GM21786 (cell line): Measurements from ENCODE around the gene IP6K2.

Experiments used
- ATAC-seq: cut with Tn5 transposase; IDR thresholded peaks from one replicate; pipeline ENCODE4 v1.9.1; 2021; ENCODE audit not compliant: unreplicated experiment

Gene IP6K2

GRCh38 chr3:48692551-48692950 is 24.5 kb downstream of the IP6K2 start:
- ATAC-seq: no peak

DNA sequence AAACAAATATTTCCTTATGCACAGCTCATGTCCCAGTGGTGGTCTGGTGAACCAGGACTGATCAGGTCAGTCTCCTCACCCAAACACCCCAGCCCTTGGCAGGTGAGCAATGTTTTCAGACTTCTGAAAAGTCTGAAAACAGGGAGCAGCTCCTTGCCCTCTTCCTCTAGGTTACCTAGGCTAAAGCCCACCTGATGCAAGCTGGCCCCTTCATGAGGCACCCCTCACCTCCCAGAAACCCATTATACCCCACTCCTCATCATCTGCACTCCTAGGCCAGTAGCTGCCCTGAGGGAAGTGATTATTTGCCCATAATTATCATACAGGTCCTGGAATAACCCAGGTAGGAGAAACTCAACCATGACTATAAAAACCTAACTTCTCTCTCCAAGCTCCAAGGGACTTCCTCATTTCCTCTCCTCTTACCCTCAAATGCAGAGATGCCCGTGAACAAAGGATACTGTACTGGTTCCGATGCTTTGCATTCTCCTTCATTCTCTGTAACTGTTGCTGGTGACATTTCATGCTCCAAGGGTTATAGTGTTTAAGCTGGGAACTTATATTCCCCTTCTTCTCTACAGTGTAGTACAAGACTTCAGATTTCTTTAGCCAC is 26.1 kb downstream of the IP6K2 start:
- no peak for ATAC-seq

DNA sequence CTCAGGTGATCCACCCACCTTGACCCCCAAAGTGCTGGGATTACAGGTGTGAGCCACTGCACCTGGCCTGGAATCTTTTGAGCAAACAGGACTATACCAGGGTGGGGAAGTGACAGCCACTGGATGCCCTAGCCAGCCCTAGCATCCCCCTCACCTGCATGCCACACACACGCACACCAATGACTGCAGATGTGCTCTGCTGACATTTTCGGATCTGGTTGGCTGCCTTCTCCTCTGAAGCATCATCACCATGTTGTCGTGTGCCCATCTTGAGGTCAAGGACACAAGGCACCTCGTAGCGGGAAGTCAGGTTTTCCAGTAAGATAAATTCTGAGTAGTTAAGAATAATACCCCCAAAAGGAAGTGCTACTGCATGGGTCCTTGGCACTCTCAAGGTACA is 27.6 kb downstream of the IP6K2 start:
- ATAC-seq: no peak

- ATAC-seq: no peak
Measured at GRCh38 chr3:48688737-48689075, 28.3 kb downstream of the IP6K2 start.

- ATAC-seq: no peak
Measured at GRCh38 chr3:48688032-48688736, 28.8 kb downstream of the IP6K2 start.

DNA sequence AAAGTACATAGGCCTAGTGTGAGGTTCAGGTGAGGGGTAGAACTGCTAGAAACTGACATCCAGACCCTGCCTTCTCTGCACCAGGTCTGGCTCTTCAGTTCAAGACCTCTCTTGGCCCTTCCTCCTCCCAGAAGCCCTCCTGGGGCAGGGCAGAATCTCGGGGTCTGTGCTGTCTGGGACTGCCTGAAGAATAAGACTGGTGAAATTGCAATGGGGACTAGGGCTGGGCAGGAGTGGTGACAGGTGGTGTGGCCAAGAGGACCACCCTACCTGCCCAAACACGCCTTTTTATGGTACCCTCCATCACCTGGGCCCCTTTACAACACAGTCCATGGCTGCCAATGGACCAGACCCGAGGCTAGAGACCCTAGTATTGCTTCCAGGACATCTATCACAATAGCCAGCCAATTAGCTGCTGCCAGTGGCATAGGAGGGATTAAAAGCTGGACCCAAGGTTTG is 29.8 kb downstream of the IP6K2 start:
- no peak for ATAC-seq

DNA sequence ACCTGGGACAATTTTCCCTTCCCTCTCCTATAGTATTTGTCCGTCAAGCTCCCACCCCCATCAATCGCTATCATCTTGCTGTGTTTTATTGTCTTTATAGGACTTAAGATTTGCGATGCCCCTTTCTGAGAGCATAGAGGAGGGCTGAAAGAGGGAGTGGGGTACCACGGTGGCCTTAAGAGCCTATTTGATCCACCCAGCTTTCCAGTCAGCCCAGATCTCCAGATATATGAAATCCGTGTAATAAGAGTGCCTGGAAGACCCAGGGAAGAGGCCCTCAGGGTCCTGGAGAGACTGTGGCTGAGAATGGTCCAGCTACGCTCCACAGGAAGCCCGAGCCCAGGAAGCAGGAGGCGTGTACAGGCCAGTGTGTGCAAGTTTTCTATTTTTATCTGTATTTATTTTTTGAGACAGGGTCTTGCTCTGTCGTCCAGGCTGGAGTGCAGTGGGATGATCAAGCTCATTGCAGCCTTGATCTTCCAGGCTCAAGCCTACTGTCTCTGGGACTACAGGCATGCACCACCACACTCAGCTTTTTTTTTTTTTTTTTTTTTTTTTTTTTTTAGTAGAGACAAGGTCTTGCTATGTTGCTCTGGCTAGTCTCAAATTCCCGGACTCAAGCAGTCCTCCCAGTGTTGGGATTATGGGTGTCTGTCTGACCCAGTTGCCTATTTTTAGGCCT is 30.3 kb downstream of the IP6K2 start:
- no peak for ATAC-seq

DNA sequence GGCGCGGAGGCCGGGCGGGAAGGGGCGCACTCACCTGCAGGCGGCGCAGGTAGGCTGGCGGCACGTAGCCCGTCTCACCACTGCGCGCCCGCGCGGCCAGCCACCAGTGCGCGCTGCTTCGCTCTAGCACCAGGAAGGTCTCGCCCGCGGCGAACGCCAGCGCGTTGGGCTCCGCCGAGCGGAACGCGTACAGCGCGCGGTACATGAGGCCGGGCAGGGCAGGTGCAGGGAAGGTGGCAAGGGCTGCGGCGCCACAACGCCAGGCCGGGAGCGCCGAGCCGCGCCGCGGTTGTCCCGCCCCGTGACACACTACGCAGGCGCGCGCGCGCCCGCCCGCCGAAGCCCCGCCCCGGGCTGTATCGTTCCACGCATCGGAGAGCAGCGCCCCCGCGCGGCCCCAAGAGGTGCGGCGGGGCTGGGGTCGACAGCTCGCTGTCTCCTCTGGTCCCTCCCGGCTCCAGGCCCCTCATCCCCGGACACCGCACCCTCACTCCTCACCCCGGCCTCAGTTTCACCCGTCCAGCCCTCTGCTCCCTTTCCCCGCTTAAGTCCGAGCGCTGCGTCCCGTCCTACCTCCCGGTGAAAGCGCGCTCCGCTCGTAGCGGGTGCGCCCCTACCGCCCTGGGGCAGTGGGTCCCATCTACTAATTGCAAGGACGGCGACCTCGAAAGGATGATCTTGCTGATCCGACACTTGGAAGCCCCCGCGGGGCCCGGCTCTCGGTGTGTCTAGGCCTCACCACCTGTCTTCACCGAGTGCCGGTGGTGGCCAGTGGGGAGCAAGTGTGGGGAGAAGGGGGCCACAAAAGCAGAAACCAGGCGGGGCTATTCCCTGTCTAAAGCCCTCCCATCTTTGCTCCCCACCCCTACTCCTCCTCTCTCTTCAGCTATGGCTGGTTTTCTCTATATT is 31.2 kb downstream of the IP6K2 start, which contains the start of gene NCKIPSD:
NCKIPSD (minus strand) TSS at position 313 of the 909 bp plus-strand sequence; CDS start at position 205, 108 bp downstream.
- peak; percentile 83 for ATAC-seq

GRCh38 chr3:48685293-48685602 is 31.8 kb downstream of the IP6K2 start:
- ATAC-seq: no peak

DNA sequence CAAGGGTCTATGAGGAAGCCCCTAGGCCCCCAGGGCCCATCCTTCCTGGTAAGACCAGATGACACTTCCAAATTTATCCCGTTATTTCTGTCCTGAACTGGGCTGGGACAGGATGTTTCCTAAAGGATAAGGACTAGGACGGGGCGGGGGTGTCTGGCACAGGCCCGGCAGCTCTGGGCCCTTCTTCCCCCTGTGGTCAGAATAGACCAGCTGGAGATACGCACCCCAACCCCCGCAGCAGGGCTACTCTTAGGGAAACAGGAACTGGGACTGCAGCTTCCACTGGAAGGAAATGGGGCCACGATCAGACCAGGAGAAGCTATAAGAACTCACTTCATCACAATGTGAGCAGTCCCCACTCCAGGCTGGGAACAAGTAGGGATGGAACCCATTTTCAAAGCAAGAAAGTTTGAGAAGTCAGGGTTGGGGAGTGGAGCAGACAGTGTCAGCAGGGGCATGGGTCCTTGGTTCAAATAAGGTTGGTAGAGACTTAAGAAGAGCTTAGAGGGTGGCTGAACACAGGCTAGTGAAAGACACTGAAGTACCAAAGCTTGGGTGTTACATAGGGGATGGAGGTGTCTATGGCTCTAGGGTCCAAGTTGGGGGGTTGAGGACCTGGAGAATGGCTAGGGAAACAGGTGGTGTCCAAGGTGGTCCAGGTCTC is 32.4 kb downstream of the IP6K2 start:
- no peak for ATAC-seq

GRCh38 chr3:48684054-48684349 is 33.0 kb downstream of the IP6K2 start:
- no peak for ATAC-seq

DNA sequence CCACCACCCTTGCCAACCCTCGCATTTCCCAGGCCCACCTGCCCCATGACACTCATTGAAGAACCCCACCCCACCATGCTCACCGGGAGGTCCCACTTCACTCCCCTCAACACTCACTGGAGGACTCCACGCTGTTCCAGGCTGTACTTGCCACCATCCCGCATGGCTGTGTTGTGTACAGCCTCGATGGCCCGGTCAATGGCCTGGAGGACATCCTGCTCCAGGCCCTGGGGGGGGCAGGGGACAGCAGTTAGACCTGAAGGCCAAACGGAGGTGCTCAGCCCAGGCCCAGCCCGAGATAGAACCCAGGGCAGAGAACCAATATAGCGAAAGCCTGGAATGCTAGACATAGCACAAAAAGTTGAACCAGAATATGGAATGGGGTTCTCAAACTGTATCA is 34.2 kb downstream of the IP6K2 start:
- no peak for ATAC-seq

DNA sequence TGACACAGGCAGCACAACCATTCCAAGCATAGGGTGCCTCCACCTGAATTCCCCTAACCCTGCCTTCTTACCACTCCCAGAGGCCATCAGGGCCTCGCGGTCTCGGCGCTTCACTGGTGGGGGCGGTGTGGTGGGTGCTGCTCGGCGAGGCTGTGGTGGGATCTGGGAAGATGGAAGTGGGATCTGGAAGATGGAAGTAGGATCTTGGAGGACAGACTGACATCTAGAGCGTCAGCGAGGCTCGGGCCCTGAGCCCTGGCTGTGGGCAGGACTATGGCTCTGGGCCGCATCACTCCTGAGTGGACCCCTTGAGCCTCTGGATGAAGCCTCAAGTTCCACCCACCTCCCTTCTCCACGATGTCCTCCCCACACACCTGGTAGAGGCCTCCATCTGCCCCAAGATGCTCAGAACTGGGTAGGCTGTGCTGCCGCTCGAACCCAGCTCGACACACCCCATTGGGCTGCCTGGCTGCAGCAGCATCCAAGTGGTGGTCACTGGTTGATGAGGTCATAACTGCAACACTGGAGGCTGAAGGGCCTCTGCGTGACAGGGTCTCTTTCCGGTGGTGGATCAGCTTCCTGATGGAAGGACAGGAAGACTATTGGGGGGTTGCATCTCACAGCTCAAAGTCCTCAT is 34.9 kb downstream of the IP6K2 start:
- ATAC-seq: no peak

DNA sequence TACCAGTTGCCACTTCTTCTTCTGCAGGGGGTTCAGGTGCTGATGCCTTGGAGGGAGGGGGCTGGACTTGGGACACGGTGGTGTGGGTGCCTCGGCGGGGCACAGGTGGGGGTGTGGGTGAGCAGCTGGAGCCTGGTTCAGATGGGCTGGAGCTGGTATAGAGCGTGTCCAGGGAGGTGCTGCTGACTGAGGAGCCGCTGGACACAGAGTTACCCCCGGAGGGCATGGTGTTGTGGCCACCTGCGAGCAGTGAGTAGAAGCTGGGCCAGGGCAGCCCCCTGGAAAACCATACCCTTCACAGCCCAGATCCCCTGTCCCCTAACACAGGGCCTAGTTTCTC is 35.5 kb downstream of the IP6K2 start:
- no peak for ATAC-seq

- ATAC-seq: no peak
Measured at GRCh38 chr3:48680811-48681540, 36.0 kb downstream of the IP6K2 start.

DNA sequence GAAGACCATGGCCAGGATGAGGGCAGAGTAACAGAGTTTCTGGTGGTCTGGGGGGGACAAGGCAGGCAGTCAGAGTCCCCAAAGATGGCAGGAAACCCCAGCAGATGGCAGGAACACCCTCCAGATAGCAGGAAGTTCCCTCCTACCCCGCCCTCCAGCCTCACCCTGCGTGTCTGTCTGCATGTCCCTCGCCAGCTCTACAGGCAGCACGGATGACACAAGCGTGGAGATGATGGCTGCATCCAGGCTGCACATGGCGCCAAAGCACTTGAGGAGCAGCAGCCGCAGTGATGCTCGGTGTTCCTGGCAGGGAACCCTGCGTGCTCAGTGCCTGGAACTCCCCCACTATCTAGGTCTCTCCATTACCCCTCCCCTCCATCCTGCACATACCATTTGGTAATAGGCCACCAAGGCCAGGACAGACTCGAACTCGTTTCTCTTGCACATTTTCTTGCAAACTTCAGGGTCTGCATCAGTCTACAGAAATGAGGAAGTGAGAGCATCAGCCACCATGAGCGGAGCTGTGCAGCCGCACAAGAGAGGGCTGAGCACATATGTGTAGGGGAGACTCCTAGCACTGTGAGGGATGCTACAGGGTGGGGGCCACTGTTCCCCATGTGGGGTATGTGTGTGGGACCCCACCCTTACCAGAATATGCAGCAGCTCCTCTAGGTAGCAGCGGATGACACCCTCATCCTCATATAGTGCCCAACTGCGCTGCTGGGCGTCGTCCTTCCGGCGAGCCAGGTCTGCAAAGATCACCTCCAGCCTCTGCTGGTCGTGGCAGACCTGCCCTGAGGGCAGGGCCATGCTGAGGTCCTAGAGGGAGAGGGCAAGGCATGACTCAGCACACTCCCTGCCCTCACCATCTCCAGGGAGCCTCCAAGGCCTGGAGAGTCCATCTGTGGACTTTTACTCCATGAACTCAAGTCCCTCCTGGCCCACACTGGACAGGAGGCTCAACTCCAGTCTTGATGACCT is 37.3 kb downstream of the IP6K2 start:
- no peak for ATAC-seq

DNA sequence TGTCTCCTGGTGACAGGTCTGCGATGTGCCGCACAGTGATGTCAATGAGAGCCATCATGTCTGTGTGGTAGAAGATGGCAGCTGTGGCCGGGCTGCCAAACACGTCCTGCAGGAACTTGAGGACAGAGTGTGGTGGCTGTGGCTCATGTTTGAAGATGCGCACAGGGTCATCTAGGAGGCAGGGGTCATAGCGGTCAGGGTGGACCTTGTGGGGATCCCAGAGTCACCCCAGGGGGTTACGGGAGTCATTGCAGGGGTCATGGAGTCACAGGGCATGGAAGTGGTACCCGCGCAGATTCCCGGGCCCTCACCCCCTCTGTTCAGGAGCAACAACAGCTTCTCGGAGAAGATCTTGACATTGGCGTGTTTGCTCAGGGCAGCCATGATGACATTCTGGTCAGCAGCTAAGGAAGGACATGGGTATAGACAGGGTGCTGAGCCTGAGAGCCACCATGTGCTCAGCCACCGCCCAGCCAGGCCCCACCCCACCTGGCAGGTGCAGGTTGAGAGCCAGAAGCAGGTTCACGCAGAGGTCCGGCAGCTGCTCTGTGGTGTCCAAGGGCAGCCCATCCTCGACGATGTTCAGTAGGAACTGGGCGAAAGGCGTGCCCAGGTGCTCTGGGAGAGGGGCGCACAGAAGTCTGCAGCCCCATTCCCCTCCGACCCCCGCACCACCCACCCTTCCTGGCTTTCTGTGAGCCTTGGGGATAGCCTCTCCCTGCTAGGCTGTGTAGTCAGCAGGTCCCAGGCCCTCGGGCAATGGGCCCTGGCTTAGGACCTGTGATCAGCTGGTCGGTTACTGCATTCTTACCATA is 38.2 kb downstream of the IP6K2 start:
- no peak for ATAC-seq

- no peak for ATAC-seq
Measured at GRCh38 chr3:48678056-48678455, 39.0 kb downstream of the IP6K2 start.
